CD4-positive, CD25-positive, alpha-beta regulatory T cell (primary cell): Measurements from ENCODE around the gene MYO1G. TPM values are rescaled to one million over a fixed set of nuclear protein-coding genes. Genes with fewer than 3 reads are reported as not detected.
A peak's percentile ranks its signal among the peaks of the same experiment; 100 is the strongest.

Experiments
- ATAC-seq, 2 donors: fragments of 150-1000 bp; cut with Tn5 transposase; one replicate each; pipeline ENCODE4 v1.10.0; 2021; ENCODE audit warnings: low read depth in 2 of 2, moderate number of reproducible peaks in 2 of 2, moderate library complexity in 1 of 2
- DNase-seq, 3 donors: peaks; one replicate each; pipeline versions ENCODE4 v3.0.0 to v3.0.0-alpha.2; 2012 to 2022; ENCODE audit warnings: mixed read lengths in 1 of 3
- H3K27ac ChIP-seq: one replicate; pipeline ENCODE4 v1.7.0; 2013; ENCODE audit warnings: mild to moderate bottlenecking, low read length; ENCODE audit not compliant: insufficient read depth, poor library complexity, severe bottlenecking
- H3K27me3 ChIP-seq: one replicate; pipeline ENCODE4 v1.7.0; 2013; ENCODE audit warnings: low read length; ENCODE audit not compliant: control insufficient read depth, insufficient read depth
- H3K36me3 ChIP-seq: one replicate; pipeline ENCODE4 v1.7.0; 2013; ENCODE audit warnings: mild to moderate bottlenecking, low read length, moderate library complexity; ENCODE audit not compliant: control insufficient read depth, insufficient read depth
- H3K4me1 ChIP-seq: 2 replicates; pipeline ENCODE4 v1.7.0; 2013; ENCODE audit warnings: mild to moderate bottlenecking, low read length; ENCODE audit not compliant: insufficient read depth, control insufficient read depth, poor library complexity, severe bottlenecking
- H3K4me3 ChIP-seq: one replicate; pipeline ENCODE4 v1.7.0; 2013; ENCODE audit warnings: low read depth, mild to moderate bottlenecking, low read length, moderate library complexity
- H3K9me3 ChIP-seq, 2 experiments: 1 replicate in 1 of 2; 2 replicates in 1 of 2; pipeline ENCODE4 v1.7.0; 2013; ENCODE audit warnings: low read length in 2 of 2, mild to moderate bottlenecking in 1 of 2, moderate library complexity in 1 of 2; ENCODE audit not compliant: control insufficient read depth in 2 of 2
- H3K27ac Mint-ChIP-seq, 3 donors: one replicate each; pipeline ENCODE4 v1.8.0; 2020 to 2022; ENCODE audit warnings: mild to moderate bottlenecking in 3 of 3, mixed read lengths in 3 of 3, moderate library complexity in 2 of 3
- H3K27me3 Mint-ChIP-seq: one replicate; pipeline ENCODE4 v1.8.0; 2022; ENCODE audit warnings: mild to moderate bottlenecking, mixed read lengths
- H3K36me3 Mint-ChIP-seq: one replicate; pipeline ENCODE4 v1.8.0; 2020; ENCODE audit warnings: mixed read lengths
- H3K4me1 Mint-ChIP-seq, 4 donors: one replicate each; pipeline ENCODE4 v1.8.0; 2020 to 2022; ENCODE audit warnings: mixed read lengths in 4 of 4, mild to moderate bottlenecking in 1 of 4
- H3K4me3 Mint-ChIP-seq, 4 donors: one replicate each; pipeline ENCODE4 v1.8.0; 2020 to 2022; ENCODE audit warnings: mild to moderate bottlenecking in 4 of 4, mixed read lengths in 4 of 4, moderate library complexity in 3 of 4
- H3K9me3 Mint-ChIP-seq, 7 donors: one replicate each; pipeline ENCODE4 v1.8.0; 2020 to 2022; ENCODE audit warnings: mixed read lengths in 7 of 7, mild to moderate bottlenecking in 3 of 7, moderate library complexity in 2 of 7
- polyA plus RNA-seq, 4 donors: library from polyadenylated mRNA; unstranded; fragments of 300-500 nt; fragmentation: Illumina TruSeq; gene quantifications; one replicate each; pipeline ENCODE4 v1.2.3, GENCODE V29; 2021
- total RNA-seq: library from RNA; stranded (reverse); gene quantifications from one replicate; pipeline ENCODE4 v1.2.3, GENCODE V29; 2022

MYO1G gene
- total and polyA plus RNA-seq, 5 donors from 2014 or later, result 132 to 427 (median 186) TPM

GRCh38 chr7:44983742-44984477, 5.1 kb upstream of the MYO1G start:
- peak overlapping the region; percentile 95 to 98 (median 98) for H3K4me3 Mint-ChIP-seq
- peaks cover 27% of the 10 kb centered on the region for H3K36me3 Mint-ChIP-seq
- no peaks in the 10 kb centered on the region for H3K9me3 Mint-ChIP-seq
- ATAC-seq (no peak), DNase-seq (no peak)
- H3K4me1 ChIP-seq, result peaks cover 73% of the 10 kb centered on the region
- peak overlapping the region; percentile 82 to 98 (median 87) for H3K27ac Mint-ChIP-seq
- H3K27me3 ChIP-seq, result no peaks in the 10 kb centered on the region
- peak overlapping the region; percentile 96 for H3K27ac ChIP-seq
- peaks cover 29 to 92% (median 56%) of the 10 kb centered on the region in 4 donors for H3K4me1 Mint-ChIP-seq
- peaks cover 31% of the 10 kb centered on the region for H3K36me3 ChIP-seq
- H3K9me3 ChIP-seq, result no peaks in the 10 kb centered on the region
- H3K4me3 ChIP-seq, result peak overlapping the region; percentile 83
- peaks cover 7% of the 10 kb centered on the region for H3K27me3 Mint-ChIP-seq

DNA sequence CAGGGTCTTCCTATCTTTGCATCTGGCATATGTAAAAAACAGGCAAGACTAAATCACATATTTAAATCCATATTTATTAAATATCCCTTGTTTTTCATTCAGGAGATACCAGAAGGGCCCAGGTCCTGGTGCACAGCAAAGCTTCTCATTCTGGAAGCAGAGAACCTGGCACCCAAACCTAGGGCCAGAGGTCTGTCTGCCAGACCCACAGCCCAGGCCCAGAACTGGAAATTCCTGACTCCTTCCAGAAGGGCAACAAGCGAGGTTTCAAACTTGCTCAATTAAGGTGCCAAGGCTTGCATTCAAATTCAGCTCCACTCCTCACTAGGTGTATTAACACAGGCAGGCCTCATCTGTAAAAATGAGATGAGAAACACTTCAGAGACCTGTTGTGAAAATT, 4.2 kb upstream of the MYO1G start:
- Mint-ChIP-seq H3K4me1 (peaks cover 28 to 98% (median 56%) of the 10 kb centered on the region in 4 donors), H3K9me3 (no peaks in the 10 kb centered on the region), H3K27me3 (peaks cover 7% of the 10 kb centered on the region), H3K36me3 (peaks cover 27% of the 10 kb centered on the region), H3K27ac (peak overlapping the region in 2 of 3 donors; percentile 80 to 98), H3K4me3 (peak overlapping the region; percentile 0 to 98 (median 34))
- DNase-seq (no peak), ATAC-seq (no peak)
- H3K27ac ChIP-seq, result peak overlapping the region; percentile 96
- H3K9me3 ChIP-seq, result no peaks in the 10 kb centered on the region
- H3K4me3 ChIP-seq, result no peak overlapping the region
- peaks cover 31% of the 10 kb centered on the region for H3K36me3 ChIP-seq
- peaks cover 83% of the 10 kb centered on the region for H3K4me1 ChIP-seq
- H3K27me3 ChIP-seq, result no peaks in the 10 kb centered on the region

- H3K27ac Mint-ChIP-seq, result peak overlapping the region; percentile 32 to 98 (median 60)
- peaks cover 7% of the 10 kb centered on the region for H3K27me3 Mint-ChIP-seq
- Histone ChIP-seq H3K4me1 (peaks cover 84% of the 10 kb centered on the region), H3K27me3 (no peaks in the 10 kb centered on the region), H3K4me3 (no peak overlapping the region), H3K36me3 (peaks cover 31% of the 10 kb centered on the region), H3K9me3 (no peaks in the 10 kb centered on the region), H3K27ac (peak overlapping the region; percentile 96)
- H3K4me3 Mint-ChIP-seq, result peak overlapping the region in 2 of 4 donors; percentile 27 to 98
- peaks cover 27% of the 10 kb centered on the region for H3K36me3 Mint-ChIP-seq
- no peak for ATAC-seq
- DNase-seq, result no peak
- H3K4me1 Mint-ChIP-seq, result peaks cover 24 to 98% (median 58%) of the 10 kb centered on the region in 4 donors
- no peaks in the 10 kb centered on the region for H3K9me3 Mint-ChIP-seq
Observed at GRCh38 chr7:44982535-44982923, 3.7 kb upstream of the MYO1G start.

- peak overlapping the region; percentile 78 for H3K4me3 ChIP-seq
- Mint-ChIP-seq H3K9me3 (no peaks in the 10 kb centered on the region), H3K4me1 (peaks cover 24 to 96% (median 59%) of the 10 kb centered on the region in 4 donors), H3K36me3 (peaks cover 30% of the 10 kb centered on the region), H3K27me3 (peaks cover 7% of the 10 kb centered on the region), H3K4me3 (peak overlapping the region; percentile 84 to 96 (median 96)), H3K27ac (peak overlapping the region; percentile 98)
- H3K36me3 ChIP-seq, result peaks cover 35% of the 10 kb centered on the region
- DNase-seq, result peak in 1 of 3 donors; percentile 25
- H3K27ac ChIP-seq, result peak overlapping the region; percentile 94
- H3K4me1 ChIP-seq, result peaks cover 87% of the 10 kb centered on the region
- H3K9me3 ChIP-seq, result no peaks in the 10 kb centered on the region
- no peaks in the 10 kb centered on the region for H3K27me3 ChIP-seq
- ATAC-seq, result no peak
Observed at GRCh38 chr7:44981035-44981706, 2.4 kb upstream of the MYO1G start.

- Histone ChIP-seq H3K27me3 (no peaks in the 10 kb centered on the region), H3K9me3 (no peaks in the 10 kb centered on the region), H3K27ac (peak overlapping the region; percentile 94), H3K36me3 (peaks cover 42% of the 10 kb centered on the region), H3K4me1 (peaks cover 87% of the 10 kb centered on the region), H3K4me3 (peak overlapping the region; percentile 78)
- H3K4me3 Mint-ChIP-seq, result peak overlapping the region; percentile 84 to 96 (median 96)
- peaks cover 7% of the 10 kb centered on the region for H3K27me3 Mint-ChIP-seq
- H3K36me3 Mint-ChIP-seq, result peaks cover 34% of the 10 kb centered on the region
- DNase-seq (peak; percentile 62 to 70 (median 65)), ATAC-seq (peak; percentile 3)
- no peaks in the 10 kb centered on the region for H3K9me3 Mint-ChIP-seq
- peaks cover 19 to 96% (median 54%) of the 10 kb centered on the region in 4 donors for H3K4me1 Mint-ChIP-seq
- peak overlapping the region; percentile 98 for H3K27ac Mint-ChIP-seq
Observed at GRCh38 chr7:44980393-44981034, 1.7 kb upstream of the MYO1G start.

GRCh38 chr7:44979481-44980392, 922 bp upstream of the MYO1G start:
- peak overlapping the region; percentile 90 to 96 (median 96) for H3K4me3 Mint-ChIP-seq
- peak overlapping the region; percentile 98 for H3K27ac Mint-ChIP-seq
- H3K27me3 ChIP-seq, result no peaks in the 10 kb centered on the region
- no peak for DNase-seq
- peaks cover 7% of the 10 kb centered on the region for H3K27me3 Mint-ChIP-seq
- no peaks in the 10 kb centered on the region for H3K9me3 ChIP-seq
- peaks cover 46% of the 10 kb centered on the region for H3K36me3 ChIP-seq
- peak overlapping the region; percentile 78 for H3K4me3 ChIP-seq
- peaks cover 32% of the 10 kb centered on the region for H3K36me3 Mint-ChIP-seq
- H3K9me3 Mint-ChIP-seq, result no peaks in the 10 kb centered on the region
- no peak for ATAC-seq
- peak overlapping the region; percentile 94 for H3K27ac ChIP-seq
- H3K4me1 ChIP-seq, result peaks cover 87% of the 10 kb centered on the region
- H3K4me1 Mint-ChIP-seq, result peaks cover 13 to 96% (median 50%) of the 10 kb centered on the region in 4 donors

DNA sequence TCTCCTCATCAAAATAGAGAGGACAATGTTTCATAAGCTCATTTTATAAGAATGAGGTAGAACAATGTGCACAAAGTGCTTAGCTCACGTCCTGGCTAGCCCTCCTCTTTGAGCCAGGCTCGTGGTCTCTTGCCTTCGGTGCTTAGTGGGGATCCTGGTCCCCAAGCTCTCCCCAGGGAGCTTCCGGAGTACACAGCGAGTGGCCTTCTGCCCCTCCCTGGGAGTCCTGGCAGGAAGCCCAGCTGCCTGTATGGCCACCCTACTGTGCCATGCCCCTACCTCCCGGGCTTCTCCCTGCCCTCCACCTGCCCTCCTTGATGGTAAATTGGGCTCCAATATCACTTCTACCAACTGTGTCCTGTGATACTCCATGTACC, 868 bp downstream of the MYO1G start:
- peaks cover 4% of the 10 kb centered on the region for H3K27me3 Mint-ChIP-seq
- H3K27ac Mint-ChIP-seq, result peak overlapping the region; percentile 98
- H3K4me1 Mint-ChIP-seq, result peaks cover 5 to 94% (median 41%) of the 10 kb centered on the region in 4 donors
- Histone ChIP-seq H3K4me3 (peak overlapping the region; percentile 90), H3K27me3 (no peaks in the 10 kb centered on the region), H3K27ac (peak overlapping the region; percentile 94), H3K9me3 (no peaks in the 10 kb centered on the region), H3K36me3 (peaks cover 46% of the 10 kb centered on the region), H3K4me1 (peaks cover 81% of the 10 kb centered on the region)
- ATAC-seq (no peak), DNase-seq (peak in 1 of 3 donors; percentile 46)
- H3K9me3 Mint-ChIP-seq, result no peaks in the 10 kb centered on the region
- peaks cover 20% of the 10 kb centered on the region for H3K36me3 Mint-ChIP-seq
- peak overlapping the region; percentile 90 to 96 (median 96) for H3K4me3 Mint-ChIP-seq
